Stimulated activated memory B cell treated with anti-CD40 and anti-IgM and Interleukin-4, amounts not matched to agents 10 μg/mL and 1 μg/mL and 100 μg/mL, for 72 hours (primary cell): ENCODE data around the gene EVC2.
"Not testable (repeated sequence)": the region's sequence is repeated elsewhere in the genome, so short reads cannot be mapped to it uniquely, and the experiment has no call there.

Experiments used
- ATAC-seq: fragments of 150-1000 bp; cut with Tn5 transposase; 2 replicates; pipeline ENCODE4 v1.10.0; 2021
- H3K27ac Mint-ChIP-seq: one replicate; pipeline ENCODE4 v1.8.0; 2022; ENCODE audit warnings: mild to moderate bottlenecking, mixed read lengths
- H3K27me3 Mint-ChIP-seq: one replicate; pipeline ENCODE4 v1.8.0; 2022; ENCODE audit warnings: mixed read lengths
- H3K36me3 Mint-ChIP-seq: one replicate; pipeline ENCODE4 v1.8.0; 2022; ENCODE audit warnings: mixed read lengths
- H3K4me1 Mint-ChIP-seq: one replicate; pipeline ENCODE4 v1.8.0; 2022; ENCODE audit warnings: mixed read lengths
- H3K4me3 Mint-ChIP-seq: one replicate; pipeline ENCODE4 v1.8.0; 2022; ENCODE audit warnings: mild to moderate bottlenecking, moderate library complexity, mixed read lengths
- H3K9me3 Mint-ChIP-seq: one replicate; pipeline ENCODE4 v1.8.0; 2022; ENCODE audit warnings: mixed read lengths

EVC2 gene

GRCh38 chr4:5611750-5612149 is 96.6 kb downstream of the EVC2 start:
- ATAC-seq = no peak
- Mint-ChIP-seq H3K27me3 (no peaks in the 10 kb centered on the region), H3K4me3 (no peak overlapping the region), H3K4me1 (no peaks in the 10 kb centered on the region), H3K36me3 (no peaks in the 10 kb centered on the region), H3K9me3 (no peaks in the 10 kb centered on the region), H3K27ac (no peak overlapping the region)

DNA sequence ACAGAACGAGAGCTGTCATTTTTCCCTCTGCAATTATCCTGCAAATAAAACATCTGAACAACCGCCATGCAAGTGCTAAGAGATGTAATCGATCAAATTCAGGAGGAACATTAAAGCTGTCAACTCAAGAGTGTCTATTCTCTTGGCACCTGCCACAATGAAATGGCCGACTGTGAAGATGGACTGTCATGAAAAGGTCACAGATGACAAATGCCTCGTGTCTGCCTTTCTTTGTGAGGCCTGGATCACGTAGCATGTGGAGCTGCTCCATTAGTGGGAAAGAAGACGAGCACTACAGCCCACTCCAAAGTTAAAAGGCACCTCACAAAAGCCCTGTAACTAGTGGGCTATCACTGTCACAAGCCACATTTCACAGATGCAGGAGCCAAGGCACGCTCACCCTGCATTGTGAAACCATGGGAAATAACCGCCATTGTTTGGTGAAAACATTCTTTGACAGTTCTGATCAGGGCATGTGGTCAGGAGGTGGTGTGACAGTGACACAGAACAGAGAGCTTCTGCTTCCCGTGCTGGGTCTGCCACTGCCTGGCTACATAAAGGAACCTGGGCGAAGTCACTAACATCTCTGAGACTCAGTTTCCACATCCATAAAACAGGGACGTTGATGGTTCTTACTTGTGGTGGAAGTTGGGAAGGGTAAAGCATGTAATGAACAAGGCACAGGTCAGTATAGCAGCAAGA is 98.9 kb downstream of the EVC2 start:
- Mint-ChIP-seq H3K4me1 (no peaks in the 10 kb centered on the region), H3K4me3 (no peak overlapping the region)

DNA sequence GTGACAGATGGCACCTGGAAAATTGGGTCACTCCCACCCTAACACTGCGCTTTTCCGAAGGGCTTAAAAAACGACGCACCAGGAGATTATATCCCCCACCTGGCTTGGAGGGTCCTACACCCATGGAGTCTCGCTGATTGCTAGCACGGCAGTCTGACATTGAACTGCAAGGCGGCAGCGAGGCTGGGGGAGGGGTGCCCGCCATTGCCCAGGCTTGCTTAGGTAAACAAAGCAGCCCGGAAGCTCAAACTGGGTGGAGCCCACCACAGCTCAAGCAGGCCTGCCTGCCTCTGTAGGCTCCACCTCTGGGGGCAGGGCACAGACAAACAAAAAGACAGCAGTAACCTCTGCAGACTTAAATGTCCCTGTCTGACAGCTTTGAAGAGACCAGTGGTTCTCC is 114.5 kb downstream of the EVC2 start:
- H3K27me3 Mint-ChIP-seq = peaks cover 14% of the 10 kb centered on the region
- H3K4me1 Mint-ChIP-seq, H3K4me3 Mint-ChIP-seq, ATAC-seq, H3K27ac Mint-ChIP-seq, H3K36me3 Mint-ChIP-seq: not testable (repeated sequence)
- peaks cover 11% of the 10 kb centered on the region for H3K9me3 Mint-ChIP-seq

More for the DNA sequence above, 98.9 kb downstream of the EVC2 start:
- ATAC-seq = no peak
- no peaks in the 10 kb centered on the region for H3K9me3 Mint-ChIP-seq
- no peaks in the 10 kb centered on the region for H3K36me3 Mint-ChIP-seq
- no peaks in the 10 kb centered on the region for H3K27me3 Mint-ChIP-seq
- H3K27ac Mint-ChIP-seq = no peak overlapping the region

DNA sequence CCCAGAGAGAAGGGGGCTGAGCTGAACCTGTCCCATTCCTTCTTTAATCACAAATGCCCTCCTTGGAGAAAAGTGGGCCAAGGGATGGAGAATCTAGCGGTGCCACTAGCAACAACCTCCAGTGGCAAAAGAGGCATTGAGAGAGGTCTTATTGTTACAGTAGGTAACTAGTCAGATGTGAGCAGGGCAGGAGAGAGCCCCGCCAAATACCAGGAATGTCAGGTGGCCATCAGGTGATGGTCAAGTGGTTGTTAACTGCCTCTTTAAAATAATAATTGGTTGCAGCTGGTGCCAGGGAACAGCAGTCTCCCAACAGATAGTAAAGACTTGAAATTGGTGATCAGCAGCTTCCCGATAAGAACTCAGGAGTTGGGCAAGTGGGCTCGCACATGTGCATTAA is 116.1 kb downstream of the EVC2 start:
- no peak overlapping the region for H3K27ac Mint-ChIP-seq
- H3K36me3 Mint-ChIP-seq = peaks cover 5% of the 10 kb centered on the region
- H3K9me3 Mint-ChIP-seq = peaks cover 15% of the 10 kb centered on the region
- H3K4me1 Mint-ChIP-seq = no peaks in the 10 kb centered on the region
- ATAC-seq = no peak
- peaks cover 14% of the 10 kb centered on the region for H3K27me3 Mint-ChIP-seq
- H3K4me3 Mint-ChIP-seq = no peak overlapping the region

DNA sequence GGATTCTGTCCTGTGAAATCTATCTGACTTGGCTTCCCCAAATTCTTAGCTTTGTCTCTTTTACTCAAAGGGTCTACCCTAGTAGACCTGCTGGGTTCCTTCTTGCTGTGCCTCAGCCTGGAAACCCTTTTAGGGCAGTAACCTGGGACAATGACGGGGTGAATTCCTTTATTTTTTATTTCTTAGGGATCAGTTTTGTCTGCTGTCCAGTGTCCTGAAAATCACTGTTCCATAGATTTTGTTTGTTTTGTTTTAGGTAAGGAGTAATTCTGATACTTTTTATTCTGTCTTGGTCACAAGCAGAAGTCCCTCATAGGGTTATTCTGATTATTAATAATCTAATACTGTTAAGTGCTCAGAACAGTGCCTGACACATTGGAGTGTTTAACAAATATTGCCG is 118.9 kb downstream of the EVC2 start:
- peaks cover 12% of the 10 kb centered on the region for H3K9me3 Mint-ChIP-seq
- H3K27ac Mint-ChIP-seq = no peak overlapping the region
- H3K4me3 Mint-ChIP-seq = no peak overlapping the region
- H3K36me3 Mint-ChIP-seq = peaks cover under 1% of the 10 kb centered on the region
- H3K4me1 Mint-ChIP-seq = no peaks in the 10 kb centered on the region
- peaks cover 14% of the 10 kb centered on the region for H3K27me3 Mint-ChIP-seq
- no peak for ATAC-seq

DNA sequence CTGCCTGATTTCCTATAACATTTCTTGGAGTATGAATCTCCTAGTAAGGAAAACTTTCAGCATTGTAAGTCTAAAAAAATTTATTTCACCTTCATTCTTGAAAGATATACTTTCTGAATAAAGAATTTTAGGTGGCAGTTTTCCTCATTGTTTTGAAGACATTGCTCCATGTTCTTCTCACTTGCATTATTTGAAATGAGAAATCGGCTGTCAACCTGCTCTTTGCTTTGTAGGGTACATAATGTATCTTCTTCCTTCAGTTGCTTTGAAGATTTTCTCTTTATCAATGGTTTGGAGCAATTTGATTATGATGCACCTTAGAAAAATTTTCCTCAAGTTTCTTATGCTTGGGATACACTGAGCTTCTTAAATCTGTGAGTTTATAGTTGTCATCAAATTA is 120.3 kb downstream of the EVC2 start:
- Mint-ChIP-seq H3K27ac (no peak overlapping the region), H3K9me3 (peaks cover 12% of the 10 kb centered on the region), H3K36me3 (no peaks in the 10 kb centered on the region), H3K4me3 (no peak overlapping the region), H3K4me1 (no peaks in the 10 kb centered on the region), H3K27me3 (peaks cover 14% of the 10 kb centered on the region)
- no peak for ATAC-seq

- H3K27ac Mint-ChIP-seq = no peak overlapping the region
Observed at GRCh38 chr4:5575941-5576340, 132.4 kb downstream of the EVC2 start.

DNA sequence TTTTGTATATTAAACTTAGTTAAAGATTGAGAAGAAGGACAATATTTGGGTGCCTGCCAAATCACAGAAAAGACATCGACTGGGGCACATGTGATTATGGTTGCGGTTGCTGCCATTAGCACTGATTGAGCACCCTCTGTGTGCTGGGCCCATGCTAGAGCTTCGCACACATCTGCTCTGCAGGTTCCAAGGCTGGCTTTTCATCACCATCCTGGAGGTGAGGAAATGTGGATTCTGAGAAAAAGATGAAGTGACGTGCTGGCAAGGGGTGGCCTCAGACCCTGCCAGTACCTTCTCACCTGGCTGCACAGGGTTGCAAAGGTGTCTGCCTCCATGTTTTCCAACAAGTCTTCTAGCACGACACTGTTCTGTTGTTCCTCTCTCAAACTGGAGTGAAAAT is 134.0 kb downstream of the EVC2 start:
- Mint-ChIP-seq H3K9me3 (peaks cover 5% of the 10 kb centered on the region), H3K36me3 (no peaks in the 10 kb centered on the region), H3K4me1 (no peaks in the 10 kb centered on the region), H3K27me3 (no peaks in the 10 kb centered on the region), H3K4me3 (no peak overlapping the region), H3K27ac (no peak overlapping the region)
- no peak for ATAC-seq

More at GRCh38 chr4:5575941-5576340, 132.4 kb downstream of the EVC2 start:
- Mint-ChIP-seq H3K36me3 (no peaks in the 10 kb centered on the region), H3K4me3 (no peak overlapping the region), H3K9me3 (peaks cover 10% of the 10 kb centered on the region), H3K27me3 (no peaks in the 10 kb centered on the region), H3K4me1 (no peaks in the 10 kb centered on the region)
- ATAC-seq = no peak

- no peaks in the 10 kb centered on the region for H3K4me1 Mint-ChIP-seq
- H3K4me3 Mint-ChIP-seq = no peak overlapping the region
- ATAC-seq = no peak
- H3K9me3 Mint-ChIP-seq = peaks cover 5% of the 10 kb centered on the region
- H3K36me3 Mint-ChIP-seq = no peaks in the 10 kb centered on the region
- no peak overlapping the region for H3K27ac Mint-ChIP-seq
- no peaks in the 10 kb centered on the region for H3K27me3 Mint-ChIP-seq
Observed at GRCh38 chr4:5573965-5574364, 134.4 kb downstream of the EVC2 start.

DNA sequence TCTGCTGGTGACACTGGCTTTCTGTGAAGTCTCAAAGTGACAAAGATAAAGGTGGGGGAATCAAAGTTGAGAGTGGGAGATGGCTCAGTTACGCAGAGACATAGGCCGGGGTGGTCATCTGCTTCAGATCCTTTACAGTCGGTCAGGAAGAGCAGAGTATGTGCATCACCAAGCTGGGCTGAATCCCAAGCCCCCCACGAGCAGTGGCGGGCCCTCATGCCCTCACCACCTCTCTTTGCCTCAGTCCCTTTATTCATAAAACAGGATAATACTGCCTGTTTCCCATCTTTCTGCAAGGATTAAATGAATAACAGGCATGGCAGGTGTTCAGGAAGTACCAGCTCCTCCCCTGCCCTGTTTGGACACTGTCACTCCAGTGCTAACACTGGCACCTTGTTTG is 135.6 kb downstream of the EVC2 start:
- Mint-ChIP-seq H3K27ac (no peak overlapping the region), H3K27me3 (no peaks in the 10 kb centered on the region), H3K9me3 (no peaks in the 10 kb centered on the region), H3K36me3 (no peaks in the 10 kb centered on the region), H3K4me1 (no peaks in the 10 kb centered on the region), H3K4me3 (no peak overlapping the region)
- no peak for ATAC-seq

DNA sequence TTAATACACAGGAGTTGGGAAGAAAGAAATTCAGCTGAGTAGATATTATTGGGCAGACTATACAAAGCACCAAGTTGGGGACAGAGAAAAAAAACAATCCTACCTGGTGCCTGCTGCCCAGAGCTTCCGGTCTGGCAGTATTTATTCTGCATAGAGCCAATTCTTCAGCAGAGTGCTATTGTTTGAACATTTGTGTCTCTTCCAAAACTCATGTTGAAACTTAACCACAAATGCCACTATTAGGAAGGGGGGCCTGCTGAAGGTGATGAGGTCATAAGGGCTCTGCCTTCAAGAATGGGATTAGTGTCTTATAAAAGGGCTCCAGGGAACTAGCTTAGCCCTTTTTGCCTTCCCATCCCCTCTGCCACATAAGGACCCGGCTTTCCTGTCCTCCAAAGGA is 136.2 kb downstream of the EVC2 start:
- H3K27ac Mint-ChIP-seq = no peak overlapping the region
- H3K27me3 Mint-ChIP-seq = no peaks in the 10 kb centered on the region
- no peak for ATAC-seq
- no peaks in the 10 kb centered on the region for H3K4me1 Mint-ChIP-seq
- no peak overlapping the region for H3K4me3 Mint-ChIP-seq
- no peaks in the 10 kb centered on the region for H3K36me3 Mint-ChIP-seq
- no peaks in the 10 kb centered on the region for H3K9me3 Mint-ChIP-seq

DNA sequence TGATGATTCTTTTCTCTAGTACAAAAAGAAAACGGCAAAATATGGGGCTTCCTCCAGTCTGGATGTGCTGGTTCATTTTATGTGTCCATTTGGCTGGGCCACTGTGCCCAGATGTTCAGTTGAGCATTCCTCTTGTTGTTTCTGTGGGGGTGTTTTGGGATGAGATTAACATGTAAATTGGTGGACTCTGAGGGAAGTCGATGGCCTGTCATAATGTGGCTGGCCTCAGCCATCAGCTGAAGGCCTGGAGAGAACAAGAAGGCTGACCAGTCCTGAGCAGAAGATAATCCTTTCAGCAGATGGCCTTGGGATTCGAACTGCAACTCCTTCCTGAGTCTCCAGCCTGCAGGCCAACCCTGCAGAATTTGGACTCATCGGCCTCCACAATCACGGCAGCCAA is 136.7 kb downstream of the EVC2 start:
- Mint-ChIP-seq H3K27me3 (no peaks in the 10 kb centered on the region), H3K4me1 (no peaks in the 10 kb centered on the region), H3K36me3 (no peaks in the 10 kb centered on the region), H3K4me3 (no peak overlapping the region), H3K9me3 (no peaks in the 10 kb centered on the region), H3K27ac (no peak overlapping the region)
- ATAC-seq = no peak

DNA sequence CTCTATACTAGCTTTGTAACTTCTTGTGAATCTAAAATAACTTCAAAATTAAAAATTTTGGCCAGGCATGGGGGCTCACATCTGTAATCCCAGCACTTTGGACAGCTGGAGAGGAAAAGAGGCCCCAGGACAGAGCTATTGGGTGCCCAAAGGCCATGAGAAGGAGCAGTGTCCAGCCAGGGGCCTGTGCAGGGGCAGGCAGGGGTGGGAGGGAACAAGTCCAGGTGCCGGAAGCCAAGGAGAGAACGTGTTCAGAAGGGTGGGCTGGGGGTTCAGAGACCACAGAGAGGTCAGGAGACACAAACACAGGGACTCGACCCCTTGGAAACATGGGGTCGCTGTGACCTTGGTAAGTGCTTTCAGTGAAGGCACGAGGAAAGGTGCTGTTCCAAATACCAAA is 138.9 kb downstream of the EVC2 start:
- Mint-ChIP-seq H3K4me3 (no peak overlapping the region), H3K9me3 (no peaks in the 10 kb centered on the region), H3K27ac (no peak overlapping the region), H3K36me3 (no peaks in the 10 kb centered on the region), H3K4me1 (no peaks in the 10 kb centered on the region), H3K27me3 (no peaks in the 10 kb centered on the region)
- ATAC-seq = no peak

- no peaks in the 10 kb centered on the region for H3K27me3 Mint-ChIP-seq
- no peaks in the 10 kb centered on the region for H3K9me3 Mint-ChIP-seq
- H3K4me3 Mint-ChIP-seq = no peak overlapping the region
- ATAC-seq = no peak
- H3K4me1 Mint-ChIP-seq = no peaks in the 10 kb centered on the region
- H3K27ac Mint-ChIP-seq = no peak overlapping the region
- no peaks in the 10 kb centered on the region for H3K36me3 Mint-ChIP-seq
Observed at GRCh38 chr4:5568931-5569330, 139.4 kb downstream of the EVC2 start.

DNA sequence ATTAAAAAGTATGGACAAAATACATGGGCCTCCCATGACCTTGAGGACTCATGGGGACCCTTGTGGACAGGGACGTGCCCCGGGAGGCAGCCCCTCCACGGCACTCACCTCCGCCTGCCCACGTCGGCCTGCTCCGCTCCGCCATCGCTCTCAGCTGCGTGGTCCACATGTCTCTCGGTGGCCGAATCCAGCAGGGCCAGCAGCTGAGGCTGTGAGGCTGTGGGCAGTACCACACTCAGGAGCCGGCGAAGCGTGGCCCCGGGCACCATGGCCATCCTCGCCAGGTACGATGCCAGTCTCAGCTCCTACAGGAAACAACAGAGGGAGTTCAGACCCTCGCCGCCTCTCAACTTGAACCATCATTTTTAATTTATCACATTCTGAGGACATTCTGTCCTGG is 140.0 kb downstream of the EVC2 start:
- H3K27ac Mint-ChIP-seq = no peak overlapping the region
- no peaks in the 10 kb centered on the region for H3K4me1 Mint-ChIP-seq
- no peaks in the 10 kb centered on the region for H3K36me3 Mint-ChIP-seq
- H3K9me3 Mint-ChIP-seq = no peaks in the 10 kb centered on the region
- H3K27me3 Mint-ChIP-seq = no peaks in the 10 kb centered on the region
- no peak overlapping the region for H3K4me3 Mint-ChIP-seq
- no peak for ATAC-seq

DNA sequence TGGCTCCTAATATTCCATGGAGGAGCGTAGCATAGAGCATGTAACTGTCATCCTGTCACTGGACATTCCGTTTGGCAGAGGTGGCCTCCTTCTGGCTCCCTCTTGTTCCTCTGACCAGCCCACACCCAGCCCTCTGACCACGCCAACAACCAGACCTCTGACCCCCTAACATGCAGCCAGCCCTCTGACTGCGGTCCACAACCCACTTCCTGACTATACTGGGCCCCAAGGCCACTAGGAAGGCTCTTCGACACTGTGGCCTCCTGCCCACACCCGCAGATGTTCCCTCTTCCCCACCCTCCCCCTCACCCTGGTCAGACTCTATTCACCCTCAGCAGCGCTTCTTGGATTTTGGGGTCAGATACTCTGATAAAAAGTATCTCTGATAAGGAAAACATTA is 141.4 kb downstream of the EVC2 start:
- Mint-ChIP-seq H3K9me3 (no peaks in the 10 kb centered on the region), H3K36me3 (no peaks in the 10 kb centered on the region), H3K27me3 (no peaks in the 10 kb centered on the region), H3K4me3 (no peak overlapping the region), H3K4me1 (no peaks in the 10 kb centered on the region), H3K27ac (no peak overlapping the region)
- ATAC-seq = no peak

DNA sequence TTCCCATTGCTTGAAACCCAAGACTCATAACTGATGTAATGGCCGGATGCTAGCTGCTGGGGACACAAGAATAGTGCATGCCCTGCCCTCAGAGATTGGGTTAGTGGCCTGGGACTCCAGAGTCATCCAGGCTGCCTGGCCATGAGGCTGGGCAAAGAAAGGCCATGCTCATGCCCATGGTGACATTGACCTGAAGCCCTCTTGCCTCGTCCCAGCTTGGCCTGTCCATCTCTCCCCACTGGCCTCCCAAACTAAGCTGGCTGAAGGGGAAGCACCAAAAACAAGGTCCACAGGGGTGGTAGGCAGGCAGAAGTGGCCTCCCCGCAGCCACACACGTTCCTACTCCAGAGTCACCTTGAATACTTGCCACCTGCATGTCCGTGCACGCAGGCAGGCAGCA is 141.8 kb downstream of the EVC2 start:
- H3K4me3 Mint-ChIP-seq = no peak overlapping the region
- no peaks in the 10 kb centered on the region for H3K9me3 Mint-ChIP-seq
- no peaks in the 10 kb centered on the region for H3K36me3 Mint-ChIP-seq
- ATAC-seq = no peak
- no peaks in the 10 kb centered on the region for H3K27me3 Mint-ChIP-seq
- no peak overlapping the region for H3K27ac Mint-ChIP-seq
- no peaks in the 10 kb centered on the region for H3K4me1 Mint-ChIP-seq
